NCI-H82 treated with DMSO at 0.1 percent for 48 hours (cell line): ENCODE results near the gene RALB.
A peak's percentile ranks its signal among the peaks of the same experiment; 100 is the strongest.

Source experiments
- DNase-seq: peaks from one replicate; lab custom pipeline; 2025; ENCODE audit not compliant: unreplicated experiment; lab: John Stamatoyannopoulos, UW

Gene RALB

DNA sequence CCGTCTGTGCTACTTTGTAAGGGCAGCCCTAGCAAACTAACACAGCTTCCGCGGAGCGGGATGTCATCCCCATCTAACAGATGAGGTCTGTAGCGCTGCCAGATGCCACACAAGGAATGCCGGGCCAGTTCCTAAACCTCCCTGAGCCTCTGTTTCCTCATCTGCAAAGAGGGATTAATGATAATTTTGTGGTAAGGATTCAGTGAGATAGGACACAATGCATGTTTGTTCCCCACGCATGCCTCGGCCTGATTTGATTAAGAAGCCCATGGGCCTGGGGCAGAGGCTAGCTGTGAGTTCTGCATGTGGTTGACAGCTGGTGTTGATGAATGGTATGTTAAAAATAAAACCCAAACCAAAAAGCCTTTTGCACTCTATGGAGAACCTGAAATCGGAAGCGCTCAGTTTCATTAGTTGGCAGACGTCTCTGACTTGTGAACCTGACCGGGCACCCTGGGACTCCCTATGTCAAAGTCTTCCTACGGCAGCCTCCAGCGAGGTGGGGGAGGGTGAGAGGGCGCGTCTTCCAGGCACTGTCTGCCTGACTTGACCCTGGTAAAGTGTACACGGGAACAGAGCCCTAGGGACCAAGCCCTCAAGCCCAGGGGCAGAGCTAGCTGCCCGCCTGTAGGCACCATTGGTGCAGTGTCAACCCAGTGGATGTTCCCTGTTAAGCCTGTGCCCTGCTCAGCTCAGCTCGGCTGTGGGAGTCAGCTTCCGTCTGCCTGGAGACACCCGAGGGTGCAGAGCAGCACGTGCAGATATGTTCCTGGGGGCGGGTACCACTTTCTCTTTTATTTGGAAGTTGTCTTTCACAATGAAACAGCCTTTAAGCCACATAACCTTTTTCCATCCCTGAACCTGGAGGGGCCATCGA lies 78.5 kb downstream of the RALB start:
- DNase-seq = peak; percentile 67

- DNase-seq = no peak
Observed at GRCh38 chr2:120331903-120332302, 79.3 kb downstream of the RALB start.

DNA sequence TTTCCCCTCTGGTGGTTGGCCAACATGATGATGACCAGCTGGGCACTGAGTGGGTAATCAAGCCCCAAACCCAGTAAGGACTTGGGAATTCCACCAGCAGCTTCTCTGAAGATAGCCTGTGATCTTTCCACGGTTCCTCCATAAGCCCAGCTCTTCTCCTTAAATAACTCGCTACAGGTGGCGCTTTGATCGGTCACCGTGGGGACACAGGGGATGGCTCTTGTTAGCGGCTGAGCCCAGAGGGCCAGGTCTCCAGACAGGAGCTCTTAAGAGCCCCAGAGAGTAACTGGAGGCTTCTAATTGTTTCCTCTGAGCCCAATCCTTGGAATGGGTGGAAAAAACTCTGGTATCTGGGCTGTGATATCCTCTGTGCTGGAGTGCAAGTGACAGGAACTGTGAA lies 79.7 kb downstream of the RALB start:
- no peak for DNase-seq

DNA sequence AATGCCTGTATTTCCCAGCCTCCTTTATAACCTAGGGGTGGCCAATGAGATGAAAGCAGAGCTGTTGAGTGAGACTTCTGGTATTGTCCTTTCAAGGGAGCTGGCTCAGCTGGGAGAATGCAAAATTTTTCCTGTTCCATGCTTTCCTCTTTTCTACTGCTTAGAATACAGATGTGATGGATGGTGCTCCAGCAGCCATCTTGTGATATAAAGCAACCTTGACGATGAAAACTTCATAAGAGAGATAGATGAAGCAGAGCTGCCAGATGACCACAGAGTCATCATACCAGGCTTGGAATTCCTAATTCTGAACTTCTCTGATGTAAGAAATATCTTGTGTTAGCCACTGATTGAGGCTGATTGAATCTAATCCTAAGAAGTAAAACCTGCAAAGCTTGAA lies 81.4 kb downstream of the RALB start:
- DNase-seq = no peak

DNA sequence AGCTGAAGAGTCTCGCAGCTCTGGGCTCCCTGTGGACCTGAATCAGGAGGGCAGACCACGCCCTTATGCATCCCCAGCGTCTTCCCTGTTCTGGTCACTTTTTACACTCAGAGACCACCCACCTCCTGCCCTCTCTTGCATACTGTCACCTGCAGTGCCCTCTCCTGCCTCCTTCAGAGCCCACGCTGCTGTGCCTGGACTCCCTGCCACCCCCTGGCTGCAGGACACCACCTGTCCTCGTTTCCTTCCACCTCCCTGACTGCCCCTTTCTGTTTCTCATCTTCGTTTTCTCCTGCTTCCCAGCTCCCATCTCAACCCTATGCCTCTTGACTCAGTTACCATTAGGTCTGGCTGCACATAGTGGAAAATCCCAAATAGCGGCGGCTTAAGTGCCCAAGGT lies 84.1 kb downstream of the RALB start:
- DNase-seq = no peak

- DNase-seq = no peak
Observed at GRCh38 chr2:120338015-120338414, 85.4 kb downstream of the RALB start.

- no peak for DNase-seq
Observed at GRCh38 chr2:120341977-120342376, 89.3 kb downstream of the RALB start.

GRCh38 chr2:120342446-120342845 lies 89.8 kb downstream of the RALB start:
- DNase-seq = peak; percentile 35

GRCh38 chr2:120343100-120343432 lies 90.4 kb downstream of the RALB start:
- DNase-seq = no peak

DNA sequence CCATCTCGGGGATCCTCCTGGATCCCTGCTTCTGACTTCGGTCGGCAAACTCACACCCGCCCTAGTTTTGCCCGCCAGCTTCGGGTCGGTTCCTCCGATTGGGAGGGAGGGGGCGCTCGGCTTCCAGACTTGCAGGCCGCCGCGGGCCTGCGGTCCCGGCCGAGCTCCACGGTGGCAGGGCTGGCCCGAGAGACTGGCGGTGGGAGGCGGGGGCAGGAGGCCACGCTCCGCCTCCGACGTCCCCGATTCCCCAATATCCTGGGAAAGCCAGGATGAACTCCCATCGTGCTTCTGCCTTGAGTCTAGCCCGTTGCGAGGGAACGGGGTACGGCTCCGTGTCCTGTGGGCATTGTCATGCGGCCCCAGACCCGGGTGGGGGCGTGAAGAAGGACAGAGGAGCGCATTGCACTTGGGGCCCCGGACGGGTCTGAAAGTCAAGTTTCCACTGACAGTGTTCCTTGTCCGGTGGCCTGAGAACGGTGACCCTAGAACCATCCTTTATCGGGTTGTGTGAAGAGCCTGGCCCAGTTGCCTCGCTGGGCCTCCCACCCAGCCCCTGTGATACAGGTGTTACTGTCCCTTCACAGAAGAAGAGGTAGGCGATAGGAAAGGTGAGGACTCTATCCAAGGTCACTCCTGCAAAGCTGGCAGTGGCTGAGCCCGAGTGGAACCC lies 90.9 kb downstream of the RALB start:
- DNase-seq = no peak
